ENCODE measurements around the gene GAN. TPM values are rescaled to one million over a fixed set of nuclear protein-coding genes. Genes with fewer than 3 reads are reported as not detected.
A peak's percentile ranks its signal among the peaks of the same experiment; 100 is the strongest.
"Not testable (repeated sequence)": the region's sequence is repeated elsewhere in the genome, so short reads cannot be mapped to it uniquely, and the experiment has no call there.

The GAN gene
- total RNA-seq, 1 experiment from 2014 or later: 5.3 TPM

- Histone ChIP-seq H3K9me3 (ENCODE audit: low read length) (no peaks in the 10 kb centered on the region), H4K20me1 (ENCODE audit: low read length) (no peaks in the 10 kb centered on the region), H2AFZ (ENCODE audit: low read length) (no peak overlapping the region), H3K27me3 (ENCODE audit: low read length) (no peaks in the 10 kb centered on the region), H3K36me3 (ENCODE audit: low read depth, low read length) (no peaks in the 10 kb centered on the region), H3K9ac (ENCODE audit: low read length) (no peak overlapping the region), H3K4me3 (ENCODE audit: low read length) (no peak overlapping the region), H3K4me2 (ENCODE audit: low read length) (no peak overlapping the region), H3K27ac (ENCODE audit: low read length) (no peak overlapping the region), H3K79me2 (ENCODE audit: low read length) (peaks cover 30% of the 10 kb centered on the region), H3K4me1 (ENCODE audit: insufficient read depth, low read length) (peaks cover 18% of the 10 kb centered on the region), H3K9me2 (replicated peaks; ENCODE audit: low read length) (no peaks in the 10 kb centered on the region), H3F3A (ENCODE audit: low read length, unreplicated experiment) (no peaks in the 10 kb centered on the region)
- TF ChIP-seq EZH2 (IDR thresholded peaks at IDR 0.05; ENCODE audit: low read length, unreplicated experiment): no peak
- TF ChIP-seq EZH2phosphoT487 (IDR thresholded peaks at IDR 0.05; ENCODE audit: borderline replicate concordance, low read length): no peak
- TF ChIP-seq, protein P1, sequence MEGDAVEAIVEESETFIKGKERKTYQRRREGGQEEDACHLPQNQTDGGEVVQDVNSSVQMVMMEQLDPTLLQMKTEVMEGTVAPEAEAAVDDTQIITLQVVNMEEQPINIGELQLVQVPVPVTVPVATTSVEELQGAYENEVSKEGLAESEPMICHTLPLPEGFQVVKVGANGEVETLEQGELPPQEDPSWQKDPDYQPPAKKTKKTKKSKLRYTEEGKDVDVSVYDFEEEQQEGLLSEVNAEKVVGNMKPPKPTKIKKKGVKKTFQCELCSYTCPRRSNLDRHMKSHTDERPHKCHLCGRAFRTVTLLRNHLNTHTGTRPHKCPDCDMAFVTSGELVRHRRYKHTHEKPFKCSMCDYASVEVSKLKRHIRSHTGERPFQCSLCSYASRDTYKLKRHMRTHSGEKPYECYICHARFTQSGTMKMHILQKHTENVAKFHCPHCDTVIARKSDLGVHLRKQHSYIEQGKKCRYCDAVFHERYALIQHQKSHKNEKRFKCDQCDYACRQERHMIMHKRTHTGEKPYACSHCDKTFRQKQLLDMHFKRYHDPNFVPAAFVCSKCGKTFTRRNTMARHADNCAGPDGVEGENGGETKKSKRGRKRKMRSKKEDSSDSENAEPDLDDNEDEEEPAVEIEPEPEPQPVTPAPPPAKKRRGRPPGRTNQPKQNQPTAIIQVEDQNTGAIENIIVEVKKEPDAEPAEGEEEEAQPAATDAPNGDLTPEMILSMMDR (conservative IDR thresholded peaks at IDR 0.05; ENCODE audit: low read depth, low read length): no peak
- peak; percentile 78 for ATAC-seq
- POLR2A ChIA-PET (ENCODE audit: unreplicated experiment): no interaction called here
- DNase-seq: peak; percentile 61
- intact Hi-C loops (cut with micrococcal nuclease): no loop called here
- no TSS peak for BruUV-seq (replicated peaks)
- CTCF ChIA-PET: no interaction called here
Measured at GRCh38 chr16:81333356-81333755, 18.6 kb downstream of the GAN start.

GRCh38 chr16:81335669-81336068, 20.9 kb downstream of the GAN start:
- Histone ChIP-seq H3K79me2 (ENCODE audit: low read length) (peaks cover 21% of the 10 kb centered on the region), H3K4me3 (ENCODE audit: low read length) (no peak overlapping the region), H3K9ac (ENCODE audit: low read length) (no peak overlapping the region), H3K4me1 (ENCODE audit: insufficient read depth, low read length) (peaks cover 18% of the 10 kb centered on the region), H3K4me2 (ENCODE audit: low read length) (no peak overlapping the region), H3K9me2 (replicated peaks; ENCODE audit: low read length) (no peaks in the 10 kb centered on the region), H3K36me3 (ENCODE audit: low read depth, low read length) (no peaks in the 10 kb centered on the region), H3K27ac (ENCODE audit: low read length) (no peak overlapping the region), H2AFZ (ENCODE audit: low read length) (no peak overlapping the region), H3K9me3 (ENCODE audit: low read length) (no peaks in the 10 kb centered on the region), H3K27me3 (ENCODE audit: low read length) (no peaks in the 10 kb centered on the region), H4K20me1 (ENCODE audit: low read length) (no peaks in the 10 kb centered on the region), H3F3A (ENCODE audit: low read length, unreplicated experiment) (no peaks in the 10 kb centered on the region)
- TF ChIP-seq, protein P1 (conservative IDR thresholded peaks at IDR 0.05; ENCODE audit: low read depth, low read length): no peak
- no peak for TF ChIP-seq EZH2 (IDR thresholded peaks at IDR 0.05; ENCODE audit: low read length, unreplicated experiment)
- no peak for TF ChIP-seq EZH2phosphoT487 (IDR thresholded peaks at IDR 0.05; ENCODE audit: borderline replicate concordance, low read length)
- ATAC-seq: no peak
- POLR2A ChIA-PET (ENCODE audit: unreplicated experiment): no interaction called here
- intact Hi-C loops (cut with micrococcal nuclease): no loop called here
- CTCF ChIA-PET: no interaction called here
- no peak for DNase-seq
- no TSS peak for BruUV-seq (replicated peaks)

GRCh38 chr16:81337097-81337496, 22.3 kb downstream of the GAN start:
- no TSS peak for BruUV-seq (replicated peaks)
- no peak for TF ChIP-seq EZH2phosphoT487 (IDR thresholded peaks at IDR 0.05; ENCODE audit: borderline replicate concordance, low read length)
- TF ChIP-seq EZH2 (IDR thresholded peaks at IDR 0.05; ENCODE audit: low read length, unreplicated experiment): no peak
- TF ChIP-seq, protein P1 (conservative IDR thresholded peaks at IDR 0.05; ENCODE audit: low read depth, low read length): no peak
- no peaks in the 10 kb centered on the region for H3K36me3 ChIP-seq (ENCODE audit: low read depth, low read length)
- no peak overlapping the region for H3K4me2 ChIP-seq (ENCODE audit: low read length)
- H3K27me3 ChIP-seq (ENCODE audit: low read length): no peaks in the 10 kb centered on the region
- intact Hi-C loops (cut with micrococcal nuclease): no loop called here
- peaks cover 16% of the 10 kb centered on the region for H3K79me2 ChIP-seq (ENCODE audit: low read length)
- no peaks in the 10 kb centered on the region for H4K20me1 ChIP-seq (ENCODE audit: low read length)
- no peak overlapping the region for H3K4me3 ChIP-seq (ENCODE audit: low read length)
- H3K9me3 ChIP-seq (ENCODE audit: low read length): no peaks in the 10 kb centered on the region
- H3K27ac ChIP-seq (ENCODE audit: low read length): no peak overlapping the region
- no peak overlapping the region for H3K9ac ChIP-seq (ENCODE audit: low read length)
- ATAC-seq (no peak), DNase-seq (peak; percentile 22)
- H3F3A ChIP-seq (ENCODE audit: low read length, unreplicated experiment): no peaks in the 10 kb centered on the region
- POLR2A ChIA-PET (ENCODE audit: unreplicated experiment): no interaction called here
- H2AFZ ChIP-seq (ENCODE audit: low read length): no peak overlapping the region
- no peaks in the 10 kb centered on the region for H3K9me2 ChIP-seq (replicated peaks; ENCODE audit: low read length)
- CTCF ChIA-PET: interaction anchor here (0.6 kb wide), 1 partner anchor 301 kb away, joined by 3 read pairs; no protein-coding TSS in a partner anchor
- peaks cover 18% of the 10 kb centered on the region for H3K4me1 ChIP-seq (ENCODE audit: insufficient read depth, low read length)

DNA sequence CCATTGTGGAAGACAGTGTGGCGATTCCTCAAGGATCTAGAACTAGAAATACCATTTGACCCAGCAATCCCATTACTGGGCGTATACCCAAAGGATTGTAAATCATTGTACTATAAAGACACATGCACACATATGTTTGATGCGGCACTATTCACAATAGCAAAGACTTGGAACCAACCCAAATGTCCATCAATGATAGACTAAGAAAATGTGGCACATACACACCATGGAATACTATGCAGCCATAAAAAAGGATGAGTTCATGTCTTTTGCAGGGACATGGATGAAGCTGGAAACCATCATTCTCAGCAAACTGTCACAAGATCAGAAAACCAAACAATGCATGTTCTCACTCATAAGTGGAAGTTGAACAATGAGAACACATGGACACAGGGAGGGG, 30.4 kb downstream of the GAN start:
- POLR2A ChIA-PET (ENCODE audit: unreplicated experiment); H3F3A ChIP-seq (ENCODE audit: low read length, unreplicated experiment); intact Hi-C loops (cut with micrococcal nuclease); H3K4me1 ChIP-seq (ENCODE audit: insufficient read depth, low read length); H3K4me3 ChIP-seq (ENCODE audit: low read length); H3K9me2 ChIP-seq (replicated peaks; ENCODE audit: low read length); ATAC-seq; H3K9me3 ChIP-seq (ENCODE audit: low read length); CTCF ChIA-PET; H2AFZ ChIP-seq (ENCODE audit: low read length); H4K20me1 ChIP-seq (ENCODE audit: low read length); BruUV-seq (replicated peaks); H3K27me3 ChIP-seq (ENCODE audit: low read length); DNase-seq; H3K79me2 ChIP-seq (ENCODE audit: low read length); H3K4me2 ChIP-seq (ENCODE audit: low read length); H3K27ac ChIP-seq (ENCODE audit: low read length); H3K9ac ChIP-seq (ENCODE audit: low read length); H3K36me3 ChIP-seq (ENCODE audit: low read depth, low read length): not testable (repeated sequence)
